ENCODE measurements around the gene NBL1. TPM values are rescaled to one million over a fixed set of nuclear protein-coding genes. Genes with fewer than 3 reads are reported as not detected.
"Not testable (repeated sequence)": the region's sequence is repeated elsewhere in the genome, so short reads cannot be mapped to it uniquely, and the experiment has no call there.

The NBL1 gene
- total RNA-seq, 1 experiment from 2014 or later = 222 TPM

GRCh38 chr1:19621274-19621950 lies 22.7 kb upstream of the NBL1 start:
- DNase-seq (ENCODE audit: low read depth) = peak; percentile 17

- DNase-seq (ENCODE audit: low read depth) = no peak
Measured at GRCh38 chr1:19622204-19622603, 21.9 kb upstream of the NBL1 start.

- DNase-seq (ENCODE audit: low read depth) = no peak
Measured at GRCh38 chr1:19623523-19623922, 20.6 kb upstream of the NBL1 start.

- no peak for DNase-seq (ENCODE audit: low read depth)
Measured at GRCh38 chr1:19625291-19625937, 18.7 kb upstream of the NBL1 start.

- no peak for DNase-seq (ENCODE audit: low read depth)
Measured at GRCh38 chr1:19628879-19629278, 15.2 kb upstream of the NBL1 start.

- no peak for DNase-seq (ENCODE audit: low read depth)
Measured at GRCh38 chr1:19629357-19629756, 14.8 kb upstream of the NBL1 start.

GRCh38 chr1:19630192-19630591 lies 13.9 kb upstream of the NBL1 start:
- DNase-seq (ENCODE audit: low read depth) = not testable (repeated sequence)

GRCh38 chr1:19630720-19631395 lies 13.3 kb upstream of the NBL1 start:
- no peak for DNase-seq (ENCODE audit: low read depth)

- no peak for DNase-seq (ENCODE audit: low read depth)
Measured at GRCh38 chr1:19632211-19632610, 11.9 kb upstream of the NBL1 start.

- DNase-seq (ENCODE audit: low read depth) = no peak
Measured at GRCh38 chr1:19633106-19633505, 11.0 kb upstream of the NBL1 start.

GRCh38 chr1:19635064-19635463 lies 9.0 kb upstream of the NBL1 start:
- not testable (repeated sequence) for DNase-seq (ENCODE audit: low read depth)

- DNase-seq (ENCODE audit: low read depth) = peak; percentile 80
Measured at GRCh38 chr1:19635646-19636045, 8.5 kb upstream of the NBL1 start.

GRCh38 chr1:19636065-19636464 lies 8.0 kb upstream of the NBL1 start:
- no peak for DNase-seq (ENCODE audit: low read depth)

- not testable (repeated sequence) for DNase-seq (ENCODE audit: low read depth)
Measured at GRCh38 chr1:19636749-19637148, 7.4 kb upstream of the NBL1 start.

GRCh38 chr1:19637606-19638005 lies 6.5 kb upstream of the NBL1 start:
- DNase-seq (ENCODE audit: low read depth) = no peak

- not testable (repeated sequence) for DNase-seq (ENCODE audit: low read depth)
Measured at GRCh38 chr1:19639228-19639627, 4.9 kb upstream of the NBL1 start.

- DNase-seq (ENCODE audit: low read depth) = no peak
Measured at GRCh38 chr1:19639999-19640362, 4.1 kb upstream of the NBL1 start.

- peak; percentile 44 for DNase-seq (ENCODE audit: low read depth)
Measured at GRCh38 chr1:19640363-19641316, 3.5 kb upstream of the NBL1 start.

- DNase-seq (ENCODE audit: low read depth) = peak; percentile 66
Measured at GRCh38 chr1:19643121-19643520, 990 bp upstream of the NBL1 start.

GRCh38 chr1:19644395-19644680 lies 227 bp downstream of the NBL1 start:
- no peak for DNase-seq (ENCODE audit: low read depth)

- no peak for DNase-seq (ENCODE audit: low read depth)
Measured at GRCh38 chr1:19644681-19645410, 735 bp downstream of the NBL1 start.

Data from RPMI7951 (cell line).